ENCODE data around the gene SLX4IP. TPM values are rescaled to one million over a fixed set of nuclear protein-coding genes. Genes with fewer than 3 reads are reported as not detected.

The SLX4IP gene
- total RNA-seq, 1 donor from 2014 or later, result 4.5 TPM

DNA sequence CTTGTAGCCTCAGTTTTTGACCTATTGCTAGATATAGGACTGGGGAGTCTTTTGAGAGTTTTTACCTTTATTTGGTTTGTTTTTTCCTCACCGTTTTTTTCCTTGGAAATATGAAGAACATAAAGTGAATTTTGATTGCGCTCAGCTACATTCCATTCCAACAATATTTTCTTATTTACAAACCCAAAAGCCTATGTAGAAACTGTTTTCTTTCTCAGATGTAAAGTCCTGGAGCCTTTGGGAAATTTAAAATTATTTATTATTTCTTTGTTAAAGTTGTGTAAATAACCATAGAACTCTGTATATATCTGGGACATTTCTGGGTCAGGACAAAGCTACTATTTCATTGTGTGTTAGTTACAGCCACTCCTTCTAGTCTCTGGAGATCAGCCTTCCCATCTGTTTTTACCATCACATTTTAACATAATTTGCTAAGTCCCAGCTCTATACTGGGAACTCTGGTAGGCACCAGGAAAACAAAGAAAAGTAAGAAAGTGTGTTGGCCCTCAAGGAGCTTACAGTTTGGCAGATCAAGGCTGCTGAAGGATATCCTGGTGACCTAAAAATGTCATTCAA, 169.8 kb downstream of the SLX4IP start:
- DNase-seq (ENCODE audit: low spot score in 2 of 2), result no peak
- H3K27me3 ChIP-seq, result no peaks in the 10 kb centered on the region
- H3K36me3 ChIP-seq, result no peaks in the 10 kb centered on the region
- H3K4me1 ChIP-seq, result peaks cover 12 to 46% of the 10 kb centered on the region in 2 donors
- H3K9me3 ChIP-seq, result no peaks in the 10 kb centered on the region
- H3K4me3 ChIP-seq, result no peak overlapping the region
- peak overlapping the region; percentile 87 to 96 for H3K27ac ChIP-seq
- intact Hi-C loops (cut with DNase I), result loop anchor here (1.0 to 10.0 kb wide), 4 partner anchors 12 to 170 kb away; partner anchors contain the start of genes MKKS and SLX4IP
- no peak for TF ChIP-seq CTCF (IDR thresholded peaks at IDR 0.05)

DNA sequence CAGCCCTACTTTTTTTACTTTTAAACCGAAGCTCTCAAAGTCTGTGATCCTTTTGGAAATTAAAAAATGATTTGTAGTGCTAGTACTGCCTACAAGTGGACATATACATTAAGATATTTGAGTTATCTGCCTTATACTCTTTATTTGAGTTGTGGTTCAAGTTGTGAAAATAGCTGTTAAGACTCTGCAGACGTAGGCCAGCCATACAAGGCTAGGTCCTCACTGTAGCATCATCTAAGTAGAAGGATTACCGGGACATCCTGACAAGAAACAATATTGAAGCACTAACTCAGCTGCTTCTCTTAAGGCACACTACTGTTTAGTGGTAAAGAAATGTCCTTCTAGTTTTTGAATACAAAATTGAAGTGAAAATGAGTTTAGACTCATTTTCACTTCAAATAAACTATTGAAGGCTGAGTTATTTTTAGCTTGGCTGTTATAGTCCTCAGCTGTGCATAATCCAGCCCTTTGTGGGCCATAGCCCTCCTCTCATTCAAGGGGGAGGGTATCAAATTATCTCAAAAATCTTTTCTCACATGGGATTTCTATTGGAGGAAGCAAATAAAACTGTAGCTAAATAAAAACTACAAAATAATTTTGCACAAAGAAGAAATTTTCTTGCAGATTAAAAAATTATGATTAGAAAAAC, 170.6 kb downstream of the SLX4IP start:
- H3K4me1 ChIP-seq, result peaks cover 12 to 52% of the 10 kb centered on the region in 2 donors
- H3K27ac ChIP-seq, result peak overlapping the region; percentile 87 to 96
- H3K9me3 ChIP-seq, result no peaks in the 10 kb centered on the region
- H3K27me3 ChIP-seq, result no peaks in the 10 kb centered on the region
- intact Hi-C loops (cut with DNase I), result loop anchor here (2.0 to 10.0 kb wide), 3 partner anchors 29 to 171 kb away; partner anchors contain the start of genes MKKS and SLX4IP
- H3K36me3 ChIP-seq, result no peaks in the 10 kb centered on the region
- DNase-seq (ENCODE audit: low spot score in 2 of 2), result no peak
- no peak overlapping the region for H3K4me3 ChIP-seq
- no peak for TF ChIP-seq CTCF (IDR thresholded peaks at IDR 0.05)

- no peak for TF ChIP-seq CTCF (IDR thresholded peaks at IDR 0.05)
- Histone ChIP-seq H3K27me3 (no peaks in the 10 kb centered on the region), H3K4me3 (no peak overlapping the region), H3K36me3 (no peaks in the 10 kb centered on the region), H3K9me3 (no peaks in the 10 kb centered on the region), H3K4me1 (peaks cover 6 to 45% of the 10 kb centered on the region in 2 donors), H3K27ac (peak overlapping the region; percentile 86 to 87)
- DNase-seq (ENCODE audit: low spot score in 2 of 2), result peak in 1 of 2 donors; percentile 83
- intact Hi-C loops (cut with DNase I), result loop anchor here (10.0 kb wide), 1 partner anchor 174 kb away; the partner anchor contains the start of genes MKKS and SLX4IP
Measured at GRCh38 chr20:10609276-10609675, 174.2 kb downstream of the SLX4IP start.

- H3K27me3 ChIP-seq, result no peaks in the 10 kb centered on the region
- TF ChIP-seq CTCF (IDR thresholded peaks at IDR 0.05), result no peak
- H3K27ac ChIP-seq, result peak overlapping the region; percentile 86 to 87
- no peak for DNase-seq (ENCODE audit: low spot score in 2 of 2)
- H3K4me1 ChIP-seq, result peaks cover 6 to 45% of the 10 kb centered on the region in 2 donors
- H3K9me3 ChIP-seq, result no peaks in the 10 kb centered on the region
- no peak overlapping the region for H3K4me3 ChIP-seq
- intact Hi-C loops (cut with DNase I), result loop anchor here (10.0 kb wide), 1 partner anchor 175 kb away; the partner anchor contains the start of genes MKKS and SLX4IP
- no peaks in the 10 kb centered on the region for H3K36me3 ChIP-seq
Measured at GRCh38 chr20:10609770-10610169, 174.7 kb downstream of the SLX4IP start.

GRCh38 chr20:10610251-10610650, 175.1 kb downstream of the SLX4IP start:
- no peak for DNase-seq (ENCODE audit: low spot score in 2 of 2)
- H3K36me3 ChIP-seq, result no peaks in the 10 kb centered on the region
- no peaks in the 10 kb centered on the region for H3K27me3 ChIP-seq
- no peak for TF ChIP-seq CTCF (IDR thresholded peaks at IDR 0.05)
- intact Hi-C loops (cut with DNase I), result no loop called here
- no peak overlapping the region for H3K4me3 ChIP-seq
- H3K27ac ChIP-seq, result peak overlapping the region; percentile 86 to 87
- H3K9me3 ChIP-seq, result no peaks in the 10 kb centered on the region
- peaks cover 4 to 40% of the 10 kb centered on the region in 2 donors for H3K4me1 ChIP-seq
